ENCODE results near the gene NDOR1. TPM values are rescaled to one million over a fixed set of nuclear protein-coding genes. Genes with fewer than 3 reads are reported as not detected.

Gene NDOR1
- total RNA-seq, 1 donor from 2014 or later = 39.4 TPM

DNA sequence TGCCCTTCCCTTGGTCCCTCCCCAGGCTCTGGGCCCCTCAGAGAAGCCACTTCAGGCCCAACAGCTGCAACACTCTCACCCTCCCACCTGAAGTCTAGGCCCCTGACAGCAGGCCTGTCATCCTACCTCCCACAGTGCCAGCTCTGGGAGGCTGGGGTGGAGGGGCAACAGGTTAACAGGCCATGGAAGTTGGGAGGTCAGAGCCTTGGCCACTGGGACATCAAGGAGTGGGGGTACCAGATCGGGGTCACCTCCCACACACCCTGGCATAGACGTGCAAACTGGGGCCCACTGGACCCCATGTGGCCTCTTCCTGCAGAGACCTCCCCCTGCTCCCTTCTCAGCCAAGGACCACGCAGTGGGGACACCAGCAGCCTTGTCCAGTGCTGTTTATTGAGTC, 14.3 kb upstream of the NDOR1 start:
- Mint-ChIP-seq H3K9me3 (no peaks in the 10 kb centered on the region), H3K27ac (ENCODE audit: unreplicated experiment) (no peak overlapping the region), H3K4me3 (peak overlapping the region; percentile 87), H3K27me3 (ENCODE audit: low read depth) (no peaks in the 10 kb centered on the region), H3K4me1 (peaks cover 21% of the 10 kb centered on the region), H3K36me3 (ENCODE audit: low read depth) (no peaks in the 10 kb centered on the region)
- TF ChIP-seq, protein P1, sequence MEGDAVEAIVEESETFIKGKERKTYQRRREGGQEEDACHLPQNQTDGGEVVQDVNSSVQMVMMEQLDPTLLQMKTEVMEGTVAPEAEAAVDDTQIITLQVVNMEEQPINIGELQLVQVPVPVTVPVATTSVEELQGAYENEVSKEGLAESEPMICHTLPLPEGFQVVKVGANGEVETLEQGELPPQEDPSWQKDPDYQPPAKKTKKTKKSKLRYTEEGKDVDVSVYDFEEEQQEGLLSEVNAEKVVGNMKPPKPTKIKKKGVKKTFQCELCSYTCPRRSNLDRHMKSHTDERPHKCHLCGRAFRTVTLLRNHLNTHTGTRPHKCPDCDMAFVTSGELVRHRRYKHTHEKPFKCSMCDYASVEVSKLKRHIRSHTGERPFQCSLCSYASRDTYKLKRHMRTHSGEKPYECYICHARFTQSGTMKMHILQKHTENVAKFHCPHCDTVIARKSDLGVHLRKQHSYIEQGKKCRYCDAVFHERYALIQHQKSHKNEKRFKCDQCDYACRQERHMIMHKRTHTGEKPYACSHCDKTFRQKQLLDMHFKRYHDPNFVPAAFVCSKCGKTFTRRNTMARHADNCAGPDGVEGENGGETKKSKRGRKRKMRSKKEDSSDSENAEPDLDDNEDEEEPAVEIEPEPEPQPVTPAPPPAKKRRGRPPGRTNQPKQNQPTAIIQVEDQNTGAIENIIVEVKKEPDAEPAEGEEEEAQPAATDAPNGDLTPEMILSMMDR (conservative IDR thresholded peaks at IDR 0.05) = no peak
- no peak for DNase-seq (ENCODE audit: low read depth, low spot score)

DNA sequence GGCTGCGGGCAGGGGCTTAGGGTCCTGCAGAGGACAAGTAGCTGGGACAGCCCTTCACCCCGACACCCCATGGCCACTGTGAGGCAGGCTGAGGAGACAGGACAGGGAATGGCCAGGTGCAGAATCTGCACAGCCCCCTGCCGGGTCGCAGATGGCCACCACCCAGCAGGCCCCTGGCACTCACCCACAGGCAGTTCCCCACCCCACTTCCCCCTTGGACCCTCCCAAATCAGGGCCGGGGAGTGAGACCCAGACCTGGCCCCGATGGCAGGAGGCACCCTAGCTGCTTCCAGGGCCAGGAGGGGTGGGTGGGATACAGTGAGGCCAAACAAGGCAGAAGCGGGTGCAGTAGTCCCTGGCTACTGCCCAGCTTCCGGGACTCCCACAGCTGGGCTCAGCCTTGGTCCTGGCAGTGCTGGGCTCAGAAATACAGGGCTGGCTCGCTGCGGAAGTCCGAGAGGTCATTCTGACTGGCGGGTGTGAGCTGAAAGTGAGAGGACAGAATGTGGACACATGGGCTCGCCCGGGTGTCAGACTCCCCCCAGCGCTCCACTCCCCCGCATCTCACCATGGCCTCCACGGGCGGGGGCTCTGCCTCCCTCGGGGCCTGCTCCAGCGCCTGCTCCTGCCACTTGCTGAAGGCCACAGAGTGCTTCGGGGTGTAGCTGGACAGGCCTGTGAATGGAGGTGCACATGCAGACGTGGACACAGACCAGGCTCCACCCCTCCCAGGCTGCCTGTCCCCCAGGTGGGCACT, 13.6 kb upstream of the NDOR1 start:
- DNase-seq (ENCODE audit: low read depth, low spot score) = no peak
- H3K27ac Mint-ChIP-seq (ENCODE audit: unreplicated experiment) = no peak overlapping the region
- H3K9me3 Mint-ChIP-seq = no peaks in the 10 kb centered on the region
- no peak overlapping the region for H3K4me3 Mint-ChIP-seq
- H3K4me1 Mint-ChIP-seq = peaks cover 18% of the 10 kb centered on the region
- H3K27me3 Mint-ChIP-seq (ENCODE audit: low read depth) = no peaks in the 10 kb centered on the region
- TF ChIP-seq, protein P1 (conservative IDR thresholded peaks at IDR 0.05) = no peak
- no peaks in the 10 kb centered on the region for H3K36me3 Mint-ChIP-seq (ENCODE audit: low read depth)

DNA sequence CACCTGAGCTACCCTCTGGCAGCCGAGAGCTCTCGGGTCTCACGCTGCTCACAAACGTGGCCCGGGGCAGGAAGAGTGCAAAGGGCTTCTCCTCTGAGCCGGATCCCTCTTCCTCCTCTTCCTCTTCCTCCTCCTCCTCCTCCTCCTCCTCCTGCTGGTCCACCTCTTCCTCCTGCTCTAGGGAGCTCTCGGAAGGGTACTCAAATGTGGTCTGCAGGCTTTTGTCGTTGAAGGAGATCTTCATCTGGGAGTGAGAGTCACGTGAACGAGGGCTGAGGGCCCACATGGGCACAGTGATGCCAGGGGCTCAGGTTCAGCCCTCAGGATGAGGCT, 13.1 kb upstream of the NDOR1 start:
- H3K27me3 Mint-ChIP-seq (ENCODE audit: low read depth) = no peaks in the 10 kb centered on the region
- DNase-seq (ENCODE audit: low read depth, low spot score) = no peak
- H3K4me1 Mint-ChIP-seq = peaks cover 13% of the 10 kb centered on the region
- no peaks in the 10 kb centered on the region for H3K9me3 Mint-ChIP-seq
- H3K27ac Mint-ChIP-seq (ENCODE audit: unreplicated experiment) = no peak overlapping the region
- H3K4me3 Mint-ChIP-seq = no peak overlapping the region
- TF ChIP-seq, protein P1 (conservative IDR thresholded peaks at IDR 0.05) = no peak
- H3K36me3 Mint-ChIP-seq (ENCODE audit: low read depth) = no peaks in the 10 kb centered on the region

DNA sequence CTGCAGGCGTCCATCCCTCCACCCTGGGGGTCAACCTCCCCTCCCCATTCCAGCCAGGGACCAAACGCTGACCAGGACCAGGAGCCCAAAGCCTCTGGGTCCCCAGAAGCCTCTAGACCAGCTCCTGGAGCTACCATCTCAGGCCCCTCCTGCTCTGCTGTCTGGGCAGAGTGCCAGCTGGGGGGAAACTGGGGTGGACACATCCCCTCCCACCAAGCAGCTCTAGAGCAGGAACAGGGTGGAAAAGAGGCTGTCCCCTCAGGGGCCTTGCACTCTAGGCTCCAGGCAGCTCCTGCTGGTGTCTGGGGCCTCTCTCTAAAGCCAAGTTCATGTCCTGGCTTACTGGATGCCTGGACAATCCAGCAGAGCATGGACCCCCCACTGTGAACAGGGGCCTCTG, 12.6 kb upstream of the NDOR1 start:
- Mint-ChIP-seq H3K36me3 (ENCODE audit: low read depth) (no peaks in the 10 kb centered on the region), H3K27me3 (ENCODE audit: low read depth) (no peaks in the 10 kb centered on the region), H3K4me1 (peaks cover 10% of the 10 kb centered on the region), H3K9me3 (no peaks in the 10 kb centered on the region), H3K27ac (ENCODE audit: unreplicated experiment) (no peak overlapping the region), H3K4me3 (no peak overlapping the region)
- TF ChIP-seq, protein P1 (conservative IDR thresholded peaks at IDR 0.05) = no peak
- no peak for DNase-seq (ENCODE audit: low read depth, low spot score)

DNA sequence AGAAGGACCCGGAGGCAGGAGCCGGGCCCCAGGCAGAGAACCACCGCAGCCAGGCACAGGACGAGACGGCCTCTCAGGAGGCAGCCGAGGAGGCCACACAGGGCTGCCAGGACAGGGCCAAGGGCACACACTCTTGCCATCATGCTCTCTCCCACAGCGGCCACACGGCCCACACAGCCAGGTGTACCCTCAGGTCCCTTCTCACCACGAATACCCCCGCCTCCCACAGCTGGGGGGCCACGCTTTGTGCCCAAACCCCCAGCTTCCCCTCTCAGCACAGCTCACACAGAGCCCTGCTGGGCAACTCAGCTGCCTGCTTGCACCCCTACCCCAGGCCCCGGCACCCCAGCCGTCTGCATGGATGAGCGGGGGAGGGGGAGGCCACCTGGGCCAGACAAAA, 11.7 kb upstream of the NDOR1 start:
- TF ChIP-seq, protein P1 (conservative IDR thresholded peaks at IDR 0.05) = no peak
- Mint-ChIP-seq H3K9me3 (no peaks in the 10 kb centered on the region), H3K36me3 (ENCODE audit: low read depth) (no peaks in the 10 kb centered on the region)

More for the DNA sequence above, 11.7 kb upstream of the NDOR1 start:
- H3K27me3 Mint-ChIP-seq (ENCODE audit: low read depth) = no peaks in the 10 kb centered on the region
- DNase-seq (ENCODE audit: low read depth, low spot score) = no peak
- H3K4me1 Mint-ChIP-seq = peaks cover 10% of the 10 kb centered on the region
- peak overlapping the region; percentile 54 for H3K4me3 Mint-ChIP-seq
- H3K27ac Mint-ChIP-seq (ENCODE audit: unreplicated experiment) = no peak overlapping the region
